Nephron progenitor cell (in vitro differentiated cells): ENCODE results near the gene PCDHA8.

Experiments used
- DNase-seq: peaks from one replicate; pipeline ENCODE4 v3.0.0; 2021
- H3K27ac Mint-ChIP-seq: 2 replicates; pipeline ENCODE4 v1.8.0; 2021; ENCODE audit warnings: mild to moderate bottlenecking, moderate library complexity, mixed read lengths
- H3K27me3 Mint-ChIP-seq: 2 replicates; pipeline ENCODE4 v1.8.0; 2021; ENCODE audit warnings: mild to moderate bottlenecking, low read depth, mixed read lengths; ENCODE audit not compliant: poor library complexity
- H3K36me3 Mint-ChIP-seq: 2 replicates; pipeline ENCODE4 v1.8.0; 2021; ENCODE audit warnings: low read depth, mixed read lengths
- H3K4me1 Mint-ChIP-seq: 2 replicates; pipeline ENCODE4 v1.8.0; 2021; ENCODE audit warnings: mixed read lengths
- H3K4me3 Mint-ChIP-seq: 2 replicates; pipeline ENCODE4 v1.8.0; 2021; ENCODE audit warnings: mild to moderate bottlenecking, moderate library complexity, mixed read lengths
- H3K9me3 Mint-ChIP-seq: 2 replicates; pipeline ENCODE4 v1.8.0; 2021; ENCODE audit warnings: mild to moderate bottlenecking, moderate library complexity, mixed read lengths
- CTCF ChIP-seq: fragments of 200-600 bp; sonication (generic); IDR thresholded peaks from 2 replicates; pipeline ENCODE4 v1.5.0; 2021; ENCODE audit warnings: antibody characterized with exemption

The PCDHA8 gene

GRCh38 chr5:140877262-140877581 lies 36.2 kb downstream of the PCDHA8 start:
- no peaks in the 10 kb centered on the region for H3K27me3 Mint-ChIP-seq
- TF ChIP-seq CTCF: no peak
- H3K4me3 Mint-ChIP-seq: no peak overlapping the region
- H3K36me3 Mint-ChIP-seq: peaks cover 96% of the 10 kb centered on the region
- DNase-seq: no peak
- peaks cover 92% of the 10 kb centered on the region for H3K9me3 Mint-ChIP-seq
- H3K27ac Mint-ChIP-seq: no peak overlapping the region
- H3K4me1 Mint-ChIP-seq: peaks cover 11% of the 10 kb centered on the region

GRCh38 chr5:140881889-140882590 lies 41.1 kb downstream of the PCDHA8 start, which contains the start of gene PCDHA13:
Gene PCDHA13, plus strand, starts transcription at chr5:140882124. Its CDS starts 145 bp downstream, at chr5:140882269.
- H3K36me3 Mint-ChIP-seq: peaks cover 79% of the 10 kb centered on the region
- H3K9me3 Mint-ChIP-seq: peaks cover 76% of the 10 kb centered on the region
- H3K27me3 Mint-ChIP-seq: no peaks in the 10 kb centered on the region
- H3K4me1 Mint-ChIP-seq: no peaks in the 10 kb centered on the region
- H3K4me3 Mint-ChIP-seq: no peak within 1 kb of the TSS
- no peak for DNase-seq
- H3K27ac Mint-ChIP-seq: no peak within 1 kb of the TSS
- no peak for TF ChIP-seq CTCF

DNA sequence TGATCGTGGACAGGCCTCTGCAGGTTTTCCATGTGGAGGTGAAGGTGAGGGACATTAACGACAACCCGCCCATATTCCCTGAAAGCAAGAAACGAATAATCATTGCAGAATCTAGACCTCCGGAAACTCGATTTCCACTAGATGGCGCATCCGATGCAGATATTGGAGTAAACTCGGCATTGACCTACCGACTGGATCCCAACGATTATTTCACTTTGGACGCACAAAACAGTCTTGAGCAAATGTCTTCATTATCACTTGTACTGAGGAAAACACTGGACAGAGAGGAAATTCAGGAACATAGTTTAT lies 41.6 kb downstream of the PCDHA8 start:
- no peak for TF ChIP-seq CTCF
- Mint-ChIP-seq H3K27ac (no peak overlapping the region), H3K4me3 (no peak overlapping the region), H3K4me1 (no peaks in the 10 kb centered on the region), H3K36me3 (peaks cover 79% of the 10 kb centered on the region), H3K27me3 (no peaks in the 10 kb centered on the region), H3K9me3 (peaks cover 74% of the 10 kb centered on the region)
- no peak for DNase-seq

GRCh38 chr5:140883373-140883772 lies 42.4 kb downstream of the PCDHA8 start:
- Mint-ChIP-seq H3K27ac (no peak overlapping the region), H3K4me1 (no peaks in the 10 kb centered on the region), H3K4me3 (no peak overlapping the region), H3K9me3 (peaks cover 66% of the 10 kb centered on the region), H3K27me3 (no peaks in the 10 kb centered on the region), H3K36me3 (peaks cover 77% of the 10 kb centered on the region)
- DNase-seq: no peak
- TF ChIP-seq CTCF: no peak

GRCh38 chr5:140883927-140884697 lies 43.1 kb downstream of the PCDHA8 start:
- DNase-seq: no peak
- H3K27ac Mint-ChIP-seq: no peak overlapping the region
- no peak for TF ChIP-seq CTCF
- H3K9me3 Mint-ChIP-seq: peaks cover 60% of the 10 kb centered on the region
- no peaks in the 10 kb centered on the region for H3K27me3 Mint-ChIP-seq
- no peaks in the 10 kb centered on the region for H3K4me1 Mint-ChIP-seq
- peaks cover 70% of the 10 kb centered on the region for H3K36me3 Mint-ChIP-seq
- no peak overlapping the region for H3K4me3 Mint-ChIP-seq
